Kidney tubule cell (primary cell): ENCODE data around the gene TENM4.
A peak's percentile ranks its signal among the peaks of the same experiment; 100 is the strongest.

Source experiments
- DNase-seq: peaks from one replicate; pipeline ENCODE4 v3.0.0-alpha.2; 2018; ENCODE audit warnings: low spot score

TENM4 gene

DNA sequence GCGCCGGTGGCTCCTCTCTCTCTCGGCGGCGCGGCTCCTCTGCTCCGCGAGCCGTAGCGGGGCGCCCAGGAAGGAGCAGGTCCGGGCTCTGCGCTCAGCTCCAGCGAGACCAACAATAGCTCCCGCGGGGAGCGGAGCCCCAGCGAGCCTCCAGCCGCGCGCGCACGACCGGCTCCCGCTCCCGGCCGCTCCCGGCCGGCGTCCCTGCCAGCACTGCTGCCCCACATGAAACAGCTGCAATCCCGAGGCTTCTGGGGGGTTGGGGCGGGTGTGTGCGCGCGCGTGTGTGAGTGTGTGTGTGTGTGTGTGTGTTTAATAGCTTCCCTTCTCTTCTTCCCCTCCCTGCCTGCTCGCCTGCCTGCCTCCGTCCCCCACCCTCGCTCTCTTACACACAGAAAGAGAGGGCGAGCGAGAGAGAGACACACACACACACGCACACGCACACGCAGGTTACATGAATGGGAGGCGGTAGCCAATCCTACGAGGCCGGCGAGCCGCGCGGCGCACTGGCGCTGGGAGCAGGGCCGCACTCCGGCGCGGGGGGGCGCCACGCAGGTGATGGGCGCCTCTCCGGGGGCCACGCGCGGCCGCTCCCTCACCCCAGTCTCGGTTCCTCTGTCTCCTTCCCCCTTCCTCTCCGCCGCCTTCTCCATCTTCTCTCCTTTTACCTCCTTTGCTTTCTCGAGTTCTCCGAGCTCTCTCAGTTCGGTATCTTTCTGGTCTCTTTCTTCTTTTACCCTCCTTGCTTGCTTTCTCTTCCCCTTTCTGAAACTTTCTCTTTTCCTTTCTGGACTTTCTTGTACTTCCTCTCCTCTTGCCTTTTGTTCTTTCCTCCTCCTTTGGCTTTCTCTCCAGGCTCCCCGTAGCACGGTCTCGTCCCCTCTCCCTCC lies at the start of gene TENM4:
Gene TENM4, minus strand, starts transcription at position 460 of the 890 bp plus-strand sequence. CDS start 371,086 bp downstream, outside the sequence.
- peak; percentile 89 for DNase-seq

DNA sequence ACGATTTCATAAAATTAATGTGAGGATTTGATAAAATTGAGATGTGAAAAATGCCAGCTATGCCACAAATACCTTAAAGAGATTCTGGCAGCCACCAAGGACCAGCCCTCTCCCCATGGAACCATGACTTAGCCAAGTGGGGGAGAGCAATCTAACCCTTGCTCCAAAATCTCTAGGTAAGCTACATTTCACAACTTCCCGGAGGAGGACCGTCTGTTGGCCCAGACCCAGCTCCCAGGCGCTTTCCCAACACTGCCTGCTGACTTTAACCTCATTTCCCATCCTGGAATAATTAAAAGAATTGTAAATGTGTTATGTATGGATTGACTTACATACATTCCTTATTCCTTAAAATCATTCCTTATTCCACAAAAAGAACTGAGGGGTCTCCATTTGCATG lies 47.5 kb upstream of the TENM4 start:
- no peak for DNase-seq

GRCh38 chr11:79487412-79487811 lies 46.6 kb upstream of the TENM4 start:
- no peak for DNase-seq

DNA sequence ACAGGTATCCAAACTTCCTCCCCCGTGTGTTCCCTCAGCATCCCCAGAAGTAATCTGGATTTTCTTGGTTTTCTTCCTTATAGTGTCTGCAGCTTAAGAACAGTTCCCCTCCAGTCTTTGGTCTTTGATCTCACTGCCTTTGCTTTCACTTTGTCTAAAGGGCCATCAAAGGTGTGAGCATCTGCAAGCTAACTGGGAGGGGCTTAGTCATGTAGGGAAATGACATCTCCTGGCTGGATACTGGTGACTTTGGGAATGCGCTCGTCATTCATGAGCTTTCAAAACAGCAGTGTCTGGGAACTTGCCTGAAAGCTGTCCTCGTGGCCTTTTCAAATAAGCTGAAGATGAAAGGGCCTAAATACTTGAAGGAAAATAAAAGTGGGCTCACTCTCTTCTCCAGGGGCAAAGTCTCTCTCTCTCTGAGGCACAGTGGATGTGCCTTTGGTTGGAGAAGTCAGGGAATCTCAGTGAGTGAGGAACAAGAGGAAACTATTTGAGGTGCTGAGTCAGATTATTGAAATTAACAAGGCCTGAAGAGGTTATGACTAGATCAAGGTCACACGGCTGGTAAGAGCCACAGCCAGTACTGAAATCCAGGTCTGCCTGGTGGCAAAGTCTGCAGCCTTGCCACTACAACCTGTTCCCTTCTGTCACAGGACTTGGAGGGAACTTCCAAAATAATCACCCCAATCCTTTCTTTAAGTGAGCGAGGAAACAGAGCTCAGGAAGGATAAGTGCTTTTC lies 45.6 kb upstream of the TENM4 start:
- DNase-seq: peak; percentile 32

- DNase-seq: no peak
These were observed 44.9 kb upstream of the TENM4 start for GRCh38 chr11:79485694-79486093.

DNA sequence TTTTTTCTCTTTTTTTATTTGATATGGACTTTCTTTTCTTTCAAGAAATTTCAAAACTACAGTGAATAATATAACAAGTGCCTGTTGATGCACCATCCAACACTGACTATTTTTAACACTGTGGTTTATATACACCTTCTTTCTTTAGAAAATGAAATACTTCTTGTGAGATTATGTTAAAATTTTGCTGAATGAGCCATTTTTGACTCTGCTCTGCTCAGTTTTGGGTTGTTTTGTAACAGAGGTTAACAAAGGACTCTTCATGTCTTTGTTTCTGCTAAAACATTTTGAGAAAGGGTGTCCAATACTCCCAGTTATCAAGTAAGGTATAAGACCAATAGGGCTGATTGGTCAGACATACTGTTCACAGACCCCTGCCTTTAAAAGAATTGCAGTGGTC lies 44.0 kb upstream of the TENM4 start:
- DNase-seq: no peak

DNA sequence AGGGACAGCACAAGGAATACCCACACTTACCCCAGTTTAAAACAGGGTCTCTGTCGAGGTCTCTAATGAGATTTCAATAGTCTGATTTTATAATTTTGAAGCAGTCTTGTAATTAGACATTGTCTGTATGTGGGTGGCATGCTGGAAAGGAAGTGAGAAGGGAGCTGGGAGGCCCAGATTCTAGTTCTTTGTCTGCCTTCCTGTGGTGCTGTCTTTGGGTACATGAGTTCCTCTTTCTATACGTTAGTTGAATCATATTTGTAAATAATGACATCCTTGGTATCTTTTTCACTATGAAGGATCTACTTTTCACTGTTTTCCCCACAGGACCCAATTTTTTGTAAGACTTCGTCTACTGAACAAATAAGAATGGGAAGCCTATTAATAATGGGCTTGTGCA lies 42.0 kb upstream of the TENM4 start:
- no peak for DNase-seq

DNA sequence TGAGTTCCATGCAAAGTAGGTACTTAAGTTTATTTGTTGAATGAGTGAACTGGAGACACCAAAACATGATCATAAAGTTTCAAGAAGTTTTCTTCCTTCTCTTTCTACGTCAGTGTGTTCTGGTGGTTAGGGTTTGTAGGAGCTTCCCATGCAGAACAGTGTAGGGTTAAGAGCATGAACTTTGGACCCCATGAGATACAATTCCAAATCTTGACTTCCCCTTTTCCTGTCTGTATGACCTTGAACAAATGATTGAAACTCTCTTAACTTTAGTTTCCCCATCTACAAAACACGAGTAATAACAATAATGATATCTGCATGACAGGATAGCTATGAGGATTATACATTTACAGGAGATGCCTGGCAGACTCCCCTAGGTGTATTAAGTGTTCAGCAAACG lies 41.0 kb upstream of the TENM4 start:
- no peak for DNase-seq

- no peak for DNase-seq
These were observed 40.0 kb upstream of the TENM4 start for GRCh38 chr11:79480864-79481263.

DNA sequence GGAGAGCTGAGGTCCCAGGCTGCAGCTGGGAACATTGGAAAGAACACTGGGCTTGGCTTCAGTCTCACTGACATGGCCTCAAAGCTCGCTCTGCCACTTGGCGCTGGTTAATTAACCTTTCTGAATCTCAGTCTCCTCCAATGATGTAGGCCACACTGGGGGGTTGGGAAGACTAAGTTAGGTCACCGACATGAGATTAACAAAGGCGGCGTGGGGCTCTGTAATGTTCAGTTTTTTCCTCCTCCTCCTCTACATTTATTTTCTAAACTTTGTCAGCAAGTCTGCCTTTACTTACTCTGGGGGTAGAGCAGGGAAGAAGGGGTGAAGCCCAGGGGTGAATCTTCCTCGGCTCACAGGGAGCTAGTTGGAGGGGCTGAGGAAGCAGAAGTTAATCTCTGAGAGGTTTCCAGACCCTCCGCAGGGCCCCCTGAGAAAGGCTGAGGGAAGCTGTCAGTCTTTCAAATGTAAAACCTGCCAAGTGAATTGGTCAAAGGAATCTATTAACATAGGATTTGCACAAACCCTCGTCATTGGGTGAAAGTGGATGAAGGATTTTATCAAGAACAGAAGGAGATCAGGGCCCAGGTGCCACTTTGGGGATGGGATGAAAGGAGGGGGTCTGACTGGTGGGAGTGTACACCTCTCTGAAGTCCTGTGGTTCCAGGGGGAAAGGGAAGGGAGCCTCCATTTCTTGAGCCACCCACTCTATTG lies 32.1 kb upstream of the TENM4 start:
- DNase-seq: no peak

GRCh38 chr11:79471071-79471844 lies 30.4 kb upstream of the TENM4 start:
- DNase-seq: no peak

GRCh38 chr11:79470161-79470560 lies 29.3 kb upstream of the TENM4 start:
- no peak for DNase-seq

DNA sequence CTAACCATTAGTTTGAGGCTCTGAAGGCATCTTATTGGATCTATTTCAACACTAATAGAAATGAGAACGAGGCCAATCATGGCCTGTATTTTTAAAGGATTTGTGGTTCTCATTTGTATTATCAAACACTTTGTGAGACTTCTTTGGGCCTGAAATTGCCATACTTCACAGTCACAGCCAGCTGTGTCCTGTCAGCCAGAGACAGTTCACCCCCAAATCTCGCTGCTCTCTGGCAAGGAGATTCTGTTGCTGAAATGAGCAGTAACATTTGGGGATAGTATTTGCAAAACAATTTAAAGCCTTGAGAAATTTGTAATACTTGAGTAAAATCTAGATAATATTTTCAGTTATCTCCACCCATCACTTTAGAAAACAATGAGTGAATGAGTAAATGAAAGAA lies 26.9 kb upstream of the TENM4 start:
- DNase-seq: no peak

DNA sequence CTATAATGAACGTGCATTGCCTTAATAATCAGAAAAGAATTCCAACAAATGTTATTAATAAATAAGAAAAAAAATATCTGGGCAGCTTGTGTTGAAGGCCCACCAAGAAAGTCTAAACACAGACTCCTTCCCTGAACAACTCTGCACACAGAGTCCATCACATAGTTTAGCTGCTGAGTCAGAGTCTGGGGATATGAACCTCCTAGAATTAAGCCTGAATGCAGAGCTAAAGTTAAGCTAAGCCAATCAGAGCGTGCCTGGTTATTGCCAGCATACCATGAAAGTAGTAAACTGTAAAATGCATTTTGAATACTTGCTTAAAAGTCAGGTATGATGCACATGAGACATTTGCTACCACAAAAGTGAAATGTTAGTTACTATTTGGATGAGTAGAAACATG lies 25.6 kb upstream of the TENM4 start:
- peak; percentile 86 for DNase-seq

DNA sequence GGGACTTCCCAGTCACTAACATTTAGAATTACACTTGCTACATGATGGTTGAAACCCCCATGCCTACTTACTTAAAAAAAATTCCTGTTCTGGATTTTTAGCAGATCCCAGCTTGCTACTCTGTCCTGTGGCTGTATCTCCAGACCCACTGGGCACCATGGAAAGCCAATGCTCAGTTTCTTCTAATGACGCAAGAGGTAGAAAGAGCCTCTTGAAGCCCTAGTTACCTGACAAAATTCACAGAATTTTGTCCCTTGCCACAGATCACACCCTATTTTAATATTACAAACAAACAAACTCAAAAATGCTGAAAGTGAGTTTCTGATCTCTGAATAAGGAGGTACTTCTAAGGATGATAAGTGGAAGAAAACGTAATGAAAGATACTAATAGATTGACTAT lies 24.3 kb upstream of the TENM4 start:
- DNase-seq: no peak

DNA sequence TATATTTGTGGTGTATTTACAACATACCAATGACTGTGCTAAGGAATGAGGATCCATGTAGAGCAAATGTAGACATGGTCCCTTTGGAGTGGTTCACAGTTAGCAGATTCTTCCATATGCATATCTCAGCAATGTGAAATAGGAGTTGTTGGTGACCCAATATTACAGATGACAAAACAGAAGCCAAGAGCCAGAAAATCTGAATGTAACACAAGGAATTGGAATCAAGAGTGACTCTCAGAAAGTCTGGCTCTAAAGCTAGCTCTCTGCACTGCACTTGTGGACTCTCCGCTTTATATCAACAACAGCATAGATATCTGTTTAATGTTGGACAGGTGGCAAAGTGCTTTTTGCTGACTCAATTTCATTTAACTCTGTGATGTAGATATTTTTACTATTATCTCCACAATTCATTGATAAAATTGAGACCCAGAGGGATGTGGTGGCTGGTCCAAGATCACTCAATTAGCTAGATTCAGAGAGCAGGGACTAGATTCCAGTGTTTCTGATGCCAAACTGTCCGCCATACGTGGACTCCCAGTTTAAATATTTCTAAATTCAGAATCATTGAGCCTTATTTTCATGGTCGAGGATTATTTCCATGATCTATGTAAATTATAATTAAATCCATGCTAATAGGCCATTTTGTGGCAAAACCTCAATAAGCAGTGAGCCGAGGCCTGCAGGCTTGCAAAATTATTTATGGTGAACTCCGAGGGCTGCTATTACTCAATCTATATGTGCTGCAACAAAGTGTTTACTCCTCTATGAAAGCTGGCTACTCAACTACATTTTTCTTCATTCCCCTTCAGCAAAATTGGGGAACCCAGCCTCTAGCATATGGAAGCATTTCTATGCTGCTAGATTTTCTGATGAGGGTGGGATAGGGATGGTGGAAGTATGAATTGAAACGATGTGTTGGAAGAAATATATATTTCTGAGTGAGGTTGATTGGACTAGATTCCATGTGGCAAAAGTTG lies 21.1 kb upstream of the TENM4 start:
- no peak for DNase-seq

DNA sequence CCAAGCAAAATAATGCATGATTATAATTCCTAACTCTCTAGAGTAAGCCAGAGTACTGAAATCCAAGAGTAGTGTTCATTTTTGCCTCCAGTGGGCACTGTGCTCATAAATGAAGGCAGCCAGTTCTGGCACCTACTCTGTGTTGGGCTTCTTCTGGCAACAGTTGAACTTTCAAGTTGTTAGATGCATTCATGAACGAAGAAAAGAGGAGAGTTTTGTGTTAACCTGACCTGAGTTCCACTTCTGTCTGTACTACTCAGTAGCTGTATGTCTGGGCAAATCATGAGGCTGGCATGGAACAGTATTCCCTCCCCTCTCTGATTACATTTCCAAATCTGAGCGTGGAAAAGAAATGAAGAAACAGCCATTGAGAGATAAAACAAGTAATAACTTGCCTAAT lies 20.3 kb upstream of the TENM4 start:
- peak; percentile 49 for DNase-seq

- no peak for DNase-seq
These were observed 17.9 kb upstream of the TENM4 start for GRCh38 chr11:79458709-79459108.

DNA sequence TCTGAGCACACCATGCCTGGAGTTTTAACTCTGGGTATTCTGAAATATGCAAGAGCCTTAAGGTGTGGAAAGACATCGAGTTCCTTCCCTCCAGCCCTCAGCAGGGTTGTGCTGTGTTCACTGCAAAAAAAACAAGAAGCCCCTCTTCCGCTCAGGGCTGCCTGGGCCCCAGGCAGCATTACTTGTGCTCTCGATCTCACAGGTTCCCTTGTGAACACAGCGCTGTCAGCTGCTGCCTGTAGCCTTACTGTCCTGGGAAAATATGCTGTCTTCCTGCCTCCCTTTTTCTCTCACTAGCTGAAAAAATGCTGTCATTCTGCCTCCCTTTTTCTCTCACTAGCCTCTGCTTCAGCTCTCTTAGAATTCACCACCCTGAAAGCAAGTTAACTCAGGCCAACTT lies 15.7 kb upstream of the TENM4 start:
- DNase-seq: no peak

DNA sequence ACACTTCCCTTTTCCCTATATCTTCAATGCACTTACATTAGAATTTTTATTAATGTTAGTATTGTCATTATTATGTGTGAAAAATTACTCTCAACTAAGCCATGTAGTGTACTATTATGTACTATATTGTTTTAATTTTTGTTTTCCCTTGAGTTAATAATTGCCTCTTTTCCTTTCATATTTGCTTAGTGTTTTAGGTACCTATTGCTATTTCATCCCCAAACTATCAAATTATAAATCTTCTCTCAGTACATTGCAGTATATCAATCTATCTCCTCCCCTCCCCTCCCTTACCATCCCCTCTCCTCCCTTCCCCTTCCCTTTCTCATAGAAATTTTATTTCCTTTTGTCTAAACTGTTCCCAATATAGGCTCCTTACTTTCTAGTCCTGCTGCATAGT lies 12.8 kb upstream of the TENM4 start:
- DNase-seq: no peak

- no peak for DNase-seq
These were observed 8.2 kb upstream of the TENM4 start for GRCh38 chr11:79449040-79449439.
